ENCODE data around the gene CAMTA1. TPM values are rescaled to one million over a fixed set of nuclear protein-coding genes. Genes with fewer than 3 reads are reported as not detected.

Gene CAMTA1
- polyA plus RNA-seq, 1 donor (not counting 4 experiments of a cell fraction or from before 2014, with no cell fraction given) = 51.4 TPM

GRCh38 chr1:7430691-7431090 is 645.4 kb downstream of the CAMTA1 start:
- no peak for DNase-seq (ENCODE audit: low read depth, low spot score)
- Histone ChIP-seq H3K9me3 (ENCODE audit: control insufficient read depth, low read depth, low read length) (no peaks in the 10 kb centered on the region), H3K27me3 (ENCODE audit: control insufficient read depth, extremely low read depth, insufficient read depth, low read length) (peaks cover 12% of the 10 kb centered on the region), H3K4me1 (ENCODE audit: control insufficient read depth, extremely low read depth, insufficient read depth, low read length) (no peaks in the 10 kb centered on the region), H3K9me1 (ENCODE audit: control insufficient read depth, extremely low read depth, insufficient read depth, low read length) (no peaks in the 10 kb centered on the region), H4K20me1 (ENCODE audit: control insufficient read depth, extremely low read depth, insufficient read depth, low read length) (no peaks in the 10 kb centered on the region), H2AFZ (ENCODE audit: control insufficient read depth, low read length) (no peak overlapping the region), H3K79me2 (ENCODE audit: control insufficient read depth, insufficient read depth, low read length) (no peaks in the 10 kb centered on the region), H3K36me3 (ENCODE audit: control insufficient read depth in 2 of 2, extremely low read depth in 1 of 2, insufficient read depth in 2 of 2, low read length in 2 of 2) (no peaks in the 10 kb centered on the region), H3K27ac (ENCODE audit: control insufficient read depth, insufficient read depth, low read length) (no peak overlapping the region), H3K4me3 (ENCODE audit: control insufficient read depth in 2 of 3, extremely low read depth in 1 of 3, insufficient read depth in 2 of 3, low read depth in 1 of 3, low read length in 3 of 3) (no peak overlapping the region), H3K9ac (ENCODE audit: control insufficient read depth, extremely low read depth, insufficient read depth, low read length) (no peak overlapping the region), H3K4me2 (ENCODE audit: control insufficient read depth, extremely low read depth, insufficient read depth, low read depth, low read length) (no peak overlapping the region)
- dilution Hi-C loops (cut with MboI; ENCODE audit: extremely low pct_ligation_motif_present, low sequenced_read_pairs) = no loop called here
- no peak for TF ChIP-seq CTCF (optimal IDR thresholded peaks at IDR 0.05 in 1 of 3, IDR thresholded peaks at IDR 0.05 in 1 of 3, conservative IDR thresholded peaks at IDR 0.05 in 1 of 3; ENCODE audit: extremely low read depth in 1 of 3, insufficient read depth in 2 of 3, low read length in 3 of 3)
- TF ChIP-seq EZH2 (IDR thresholded peaks at IDR 0.05; ENCODE audit: low read length) = no peak
- FAIRE-seq = no peak

- H2AFZ ChIP-seq (ENCODE audit: control insufficient read depth, low read length) = no peak overlapping the region
- dilution Hi-C loops (cut with MboI; ENCODE audit: extremely low pct_ligation_motif_present, low sequenced_read_pairs) = no loop called here
- no peak for TF ChIP-seq EZH2 (IDR thresholded peaks at IDR 0.05; ENCODE audit: low read length)
- TF ChIP-seq CTCF (optimal IDR thresholded peaks at IDR 0.05 in 1 of 3, IDR thresholded peaks at IDR 0.05 in 1 of 3, conservative IDR thresholded peaks at IDR 0.05 in 1 of 3; ENCODE audit: extremely low read depth in 1 of 3, insufficient read depth in 2 of 3, low read length in 3 of 3) = no peak
Observed at GRCh38 chr1:7432102-7432899, 647.0 kb downstream of the CAMTA1 start.

More at GRCh38 chr1:7432102-7432899, 647.0 kb downstream of the CAMTA1 start:
- no peaks in the 10 kb centered on the region for H3K79me2 ChIP-seq (ENCODE audit: control insufficient read depth, insufficient read depth, low read length)
- no peak overlapping the region for H3K27ac ChIP-seq (ENCODE audit: control insufficient read depth, insufficient read depth, low read length)
- H3K9me3 ChIP-seq (ENCODE audit: control insufficient read depth, low read depth, low read length) = no peaks in the 10 kb centered on the region
- no peaks in the 10 kb centered on the region for H3K9me1 ChIP-seq (ENCODE audit: control insufficient read depth, extremely low read depth, insufficient read depth, low read length)
- peaks cover 12% of the 10 kb centered on the region for H3K27me3 ChIP-seq (ENCODE audit: control insufficient read depth, extremely low read depth, insufficient read depth, low read length)
- H4K20me1 ChIP-seq (ENCODE audit: control insufficient read depth, extremely low read depth, insufficient read depth, low read length) = no peaks in the 10 kb centered on the region
- no peaks in the 10 kb centered on the region for H3K4me1 ChIP-seq (ENCODE audit: control insufficient read depth, extremely low read depth, insufficient read depth, low read length)
- no peak overlapping the region for H3K4me2 ChIP-seq (ENCODE audit: control insufficient read depth, extremely low read depth, insufficient read depth, low read depth, low read length)
- no peaks in the 10 kb centered on the region for H3K36me3 ChIP-seq (ENCODE audit: control insufficient read depth in 2 of 2, extremely low read depth in 1 of 2, insufficient read depth in 2 of 2, low read length in 2 of 2)
- no peak overlapping the region for H3K9ac ChIP-seq (ENCODE audit: control insufficient read depth, extremely low read depth, insufficient read depth, low read length)
- H3K4me3 ChIP-seq (ENCODE audit: control insufficient read depth in 2 of 3, extremely low read depth in 1 of 3, insufficient read depth in 2 of 3, low read depth in 1 of 3, low read length in 3 of 3) = no peak overlapping the region
- DNase-seq (ENCODE audit: low read depth, low spot score) (no peak), FAIRE-seq (no peak)

Measured in keratinocyte (primary cell).